H54 (cell line): ENCODE measurements around the gene NSMCE1.
"Not testable (repeated sequence)": the region's sequence is repeated elsewhere in the genome, so short reads cannot be mapped to it uniquely, and the experiment has no call there.

Experiments used
- DNase-seq: peaks from one replicate; pipeline ENCODE4 v3.0.0; 2011; ENCODE audit warnings: low spot score, mixed read lengths; ENCODE audit not compliant: insufficient read length
- FAIRE-seq: peaks from 3 replicates; lab custom pipeline; 2011; peaks lifted over from hg19 to GRCh38; lab: Jason Lieb, UNC
- POLR2A ChIP-seq: IDR thresholded peaks from 2 replicates; pipeline ENCODE4 v1.6.1; 2011; ENCODE audit warnings: low read depth, mild to moderate bottlenecking, low read length

NSMCE1 gene

DNA sequence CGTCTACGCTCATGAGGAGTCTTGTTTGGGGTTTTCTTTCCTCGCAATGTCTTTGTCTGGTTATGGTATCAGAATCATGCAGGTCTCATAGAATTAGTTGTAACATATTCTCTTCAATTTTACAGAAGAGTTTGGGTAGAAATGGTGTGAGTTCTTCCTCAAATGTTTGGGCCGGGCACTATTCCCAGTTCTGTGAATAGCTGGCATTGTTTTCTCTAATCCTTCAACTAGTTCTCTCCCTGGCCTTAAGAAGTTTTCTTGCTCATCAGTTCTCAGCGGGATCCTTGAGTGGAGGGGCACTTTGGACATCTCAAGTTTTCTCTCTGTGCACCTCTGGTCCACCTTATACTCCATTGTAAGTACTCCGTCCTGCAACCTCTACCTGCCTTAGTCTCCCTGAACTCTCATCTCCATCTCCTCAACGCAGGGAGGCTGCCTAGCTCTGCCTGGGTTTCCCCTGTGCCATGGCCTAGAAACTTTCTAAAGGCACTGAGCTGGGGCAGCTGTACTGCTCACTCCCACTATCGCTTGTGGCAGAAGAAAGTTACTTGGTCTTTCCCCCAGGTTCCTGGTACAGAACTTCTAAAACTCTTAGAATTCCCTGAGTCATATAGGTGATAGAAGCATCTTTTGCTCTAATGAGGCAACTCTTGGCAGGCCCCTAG lies 16.9 kb downstream of the NSMCE1 start:
- no peak for TF ChIP-seq POLR2A
- no peak for DNase-seq
- FAIRE-seq, result no peak

DNA sequence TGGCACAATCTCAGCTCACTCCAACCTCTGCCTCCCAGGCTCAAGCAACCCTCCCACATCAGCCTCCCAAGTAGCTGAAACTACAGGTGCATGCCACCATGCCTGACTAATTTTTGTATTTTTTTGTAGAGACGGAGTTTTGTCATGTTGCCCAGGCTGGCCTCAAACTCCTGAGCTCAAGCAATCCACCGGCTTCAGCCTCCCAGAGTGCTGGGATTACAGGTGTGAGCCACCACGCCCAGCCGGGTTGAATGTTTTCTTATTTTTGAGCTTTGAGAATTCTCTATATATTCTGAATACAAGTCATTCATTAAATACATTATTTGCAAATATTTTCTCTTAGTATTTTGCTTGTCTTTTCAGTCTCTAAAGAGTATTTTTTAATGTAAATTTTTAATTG lies 19.7 kb downstream of the NSMCE1 start:
- not testable (repeated sequence) for FAIRE-seq, DNase-seq

DNA sequence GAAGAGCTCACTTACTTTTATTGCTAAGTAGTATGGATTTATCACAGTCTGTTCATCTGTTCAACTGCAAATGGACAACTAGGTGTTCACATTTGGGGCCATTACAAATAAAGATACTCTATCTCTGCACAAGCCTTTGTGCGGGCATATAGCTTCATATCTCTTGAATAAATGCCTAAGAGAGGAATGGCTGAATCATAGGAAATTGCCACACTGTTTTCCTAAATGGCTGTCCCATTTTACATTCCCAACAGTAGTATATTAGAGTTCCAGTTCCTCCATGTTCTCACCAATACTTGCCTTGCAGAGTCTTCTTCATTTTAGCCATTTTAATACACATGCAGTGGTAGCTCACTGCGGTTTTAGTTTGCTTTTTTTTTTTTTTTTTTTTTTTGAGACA lies 20.5 kb downstream of the NSMCE1 start:
- FAIRE-seq, result no peak
- no peak for DNase-seq
- TF ChIP-seq POLR2A, result no peak

DNA sequence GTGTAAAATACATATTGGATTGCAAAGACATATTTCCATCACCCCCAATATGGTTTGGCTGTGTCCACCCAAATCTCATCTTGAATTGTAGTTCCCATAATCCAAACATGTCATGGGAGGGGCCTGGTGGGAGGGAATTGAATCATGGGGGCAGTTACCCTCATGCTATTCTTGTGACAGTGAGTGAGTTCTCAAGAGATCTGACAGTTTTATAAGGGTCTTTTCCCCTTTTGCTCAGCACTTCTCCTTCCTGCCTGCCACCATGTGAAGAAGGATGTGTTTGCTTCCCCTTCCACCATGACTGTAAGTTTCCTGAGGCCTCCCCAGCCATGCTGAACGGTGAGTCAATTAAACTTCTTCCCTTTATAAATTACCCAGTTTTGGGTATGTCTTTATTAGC lies 21.5 kb downstream of the NSMCE1 start:
- FAIRE-seq, DNase-seq: not testable (repeated sequence)

DNA sequence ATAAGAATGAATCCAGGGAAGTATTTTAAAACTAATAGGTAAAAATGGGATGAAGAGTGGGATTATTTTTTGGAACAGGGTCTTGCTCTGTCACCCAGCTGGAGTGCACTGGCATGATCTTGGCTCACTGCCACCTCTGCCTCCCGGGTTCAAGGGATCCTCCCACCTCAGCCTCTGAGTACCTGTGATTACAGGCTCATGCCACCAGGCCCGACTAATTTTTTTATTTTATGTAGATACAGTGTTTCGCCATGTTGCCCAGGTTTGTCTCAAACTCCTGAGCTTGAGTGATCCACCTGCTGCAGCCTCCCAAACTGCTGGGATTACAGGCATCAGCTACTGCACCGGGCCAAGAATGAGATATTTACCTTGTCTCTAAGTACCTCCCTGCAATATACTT lies 22.1 kb downstream of the NSMCE1 start:
- FAIRE-seq, result no peak
- DNase-seq, result no peak
- no peak for TF ChIP-seq POLR2A

GRCh38 chr16:27245276-27246172 lies 23.0 kb downstream of the NSMCE1 start:
- TF ChIP-seq POLR2A, result no peak
- FAIRE-seq (no peak), DNase-seq (no peak)

- no peak for TF ChIP-seq POLR2A
- DNase-seq (no peak), FAIRE-seq (no peak)
These were observed 24.2 kb downstream of the NSMCE1 start for GRCh38 chr16:27244363-27244755.

DNA sequence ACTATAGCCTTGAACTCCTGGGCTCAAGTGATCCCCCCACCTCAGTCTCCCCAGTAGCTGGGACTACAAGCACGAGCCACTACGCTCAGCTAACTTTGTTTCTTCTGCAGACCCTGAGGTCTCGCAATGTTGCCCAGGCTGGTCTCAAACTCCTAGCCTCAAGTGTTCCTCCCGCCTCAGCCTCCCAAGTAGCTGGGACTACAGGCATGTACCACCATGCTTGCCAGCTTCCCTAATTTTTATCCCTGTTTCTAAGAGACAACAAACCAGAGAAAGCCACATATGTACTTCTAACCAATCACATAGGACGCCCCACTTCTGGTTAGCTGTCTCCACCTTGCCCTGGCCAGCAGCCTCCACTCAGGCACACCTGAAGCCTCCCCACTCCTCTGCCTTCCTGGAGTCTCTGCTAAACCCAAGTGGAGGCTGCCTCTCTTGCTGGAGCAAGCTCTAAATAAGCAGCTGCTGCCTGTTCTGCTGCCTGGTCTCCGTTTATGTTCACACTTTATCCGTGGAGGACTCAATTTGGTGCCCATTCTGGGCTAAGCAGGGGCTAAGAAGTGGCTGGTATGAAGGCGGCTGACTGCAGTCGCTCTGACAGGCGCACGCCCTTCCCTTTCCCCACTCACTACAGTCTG lies 24.7 kb downstream of the NSMCE1 start:
- TF ChIP-seq POLR2A, result no peak
- FAIRE-seq (no peak), DNase-seq (no peak)

DNA sequence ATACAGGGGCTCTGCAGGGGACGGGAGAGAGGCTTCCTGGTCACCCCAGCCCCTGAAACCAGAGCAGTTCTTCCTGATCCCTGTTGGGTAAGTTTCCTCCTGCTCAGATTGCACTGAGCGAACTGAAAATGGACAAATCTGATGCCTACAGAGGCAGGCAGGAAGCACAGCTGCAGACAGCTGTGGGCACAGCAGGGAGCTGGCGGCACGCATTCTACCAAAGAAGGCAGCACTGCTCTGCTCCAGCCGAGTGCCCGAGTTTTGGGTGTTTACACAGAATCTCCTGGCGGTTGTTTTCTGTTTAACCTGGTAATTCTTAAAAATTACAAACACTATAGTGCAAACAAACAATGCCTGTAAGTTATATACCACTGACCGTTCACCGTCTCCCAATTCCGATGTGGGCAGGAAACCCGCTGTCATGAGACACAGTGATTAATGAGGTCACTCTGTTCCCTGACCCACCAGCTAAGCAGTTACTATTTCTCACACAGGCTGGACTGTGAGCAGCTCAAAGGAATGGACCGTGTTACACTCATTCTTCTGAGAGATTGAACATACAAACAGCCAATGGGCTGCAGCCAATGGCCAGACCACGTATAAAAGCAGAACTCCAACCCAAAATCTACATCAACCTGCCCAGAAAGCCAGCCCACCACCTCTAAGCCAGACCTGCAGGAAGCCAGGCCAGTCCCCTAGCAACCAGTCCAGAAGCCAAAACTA lies 25.5 kb downstream of the NSMCE1 start:
- TF ChIP-seq POLR2A, result no peak
- FAIRE-seq, result no peak
- peak; percentile 65 for DNase-seq

DNA sequence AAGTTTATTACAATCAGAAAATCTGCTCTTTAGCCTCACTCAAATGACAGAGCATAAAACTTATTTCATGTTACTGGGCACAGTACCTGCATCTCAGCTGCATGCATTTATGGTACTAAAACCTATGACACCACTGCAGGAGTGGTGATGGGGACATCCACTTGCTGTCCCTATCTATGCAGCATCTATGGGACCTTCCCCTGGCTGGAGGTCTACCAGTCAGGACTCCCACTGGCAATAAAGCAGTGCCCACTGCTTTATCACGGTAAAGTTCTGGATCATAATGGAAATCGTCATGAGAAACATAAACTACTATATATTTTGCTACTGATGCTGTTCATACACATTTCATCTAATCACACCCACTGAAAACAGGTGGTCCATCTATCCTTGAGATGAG lies 26.2 kb downstream of the NSMCE1 start:
- no peak for TF ChIP-seq POLR2A
- FAIRE-seq (no peak), DNase-seq (no peak)

DNA sequence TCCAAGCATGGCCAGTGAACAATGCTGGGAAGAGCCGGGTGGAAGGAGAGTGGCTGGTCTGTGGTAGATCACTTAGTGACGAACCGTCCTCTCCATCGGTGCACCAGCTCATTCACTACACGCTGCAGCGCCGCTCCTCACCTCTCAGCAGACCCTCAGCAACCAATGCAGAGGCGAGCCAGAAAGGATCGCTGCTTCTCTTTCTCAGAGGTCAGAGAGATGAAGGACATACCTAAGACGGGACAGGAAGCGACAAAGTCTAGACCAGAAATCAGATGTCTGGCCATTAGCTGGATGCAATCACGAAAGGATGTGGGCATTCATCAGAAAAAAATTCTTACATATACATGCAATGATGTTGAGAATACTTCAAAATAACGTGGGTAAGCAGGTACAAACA lies 26.9 kb downstream of the NSMCE1 start:
- TF ChIP-seq POLR2A, result no peak
- FAIRE-seq (no peak), DNase-seq (no peak)

DNA sequence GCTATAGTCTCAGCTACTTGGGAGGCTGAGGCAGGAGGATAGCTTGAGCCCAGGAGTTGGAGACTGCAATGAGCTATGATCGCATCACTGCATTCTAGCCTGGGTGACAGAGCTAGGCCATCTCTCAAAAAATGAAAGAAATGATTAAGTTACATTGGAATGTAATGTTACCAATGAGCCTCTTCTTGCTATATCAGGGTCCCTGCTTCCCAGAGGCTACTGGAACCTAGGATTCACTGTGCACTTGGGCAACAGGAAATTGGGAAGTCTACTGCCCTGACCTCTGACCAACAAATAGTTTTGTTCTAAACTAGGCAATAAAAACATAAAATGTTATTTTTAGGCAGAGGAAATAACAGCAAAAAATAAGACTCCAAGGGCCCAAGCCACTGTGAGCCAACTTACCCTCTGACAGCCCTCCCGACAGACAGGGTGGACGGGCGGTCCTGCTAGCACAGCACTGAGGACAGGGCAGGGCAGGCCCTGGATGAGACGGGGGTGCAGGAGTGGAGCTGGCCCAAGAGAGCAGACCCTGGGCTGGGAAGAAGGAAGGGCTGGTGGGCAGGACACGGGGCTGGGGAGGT lies 27.5 kb downstream of the NSMCE1 start:
- DNase-seq, result peak; percentile 40
- no peak for TF ChIP-seq POLR2A
- no peak for FAIRE-seq

DNA sequence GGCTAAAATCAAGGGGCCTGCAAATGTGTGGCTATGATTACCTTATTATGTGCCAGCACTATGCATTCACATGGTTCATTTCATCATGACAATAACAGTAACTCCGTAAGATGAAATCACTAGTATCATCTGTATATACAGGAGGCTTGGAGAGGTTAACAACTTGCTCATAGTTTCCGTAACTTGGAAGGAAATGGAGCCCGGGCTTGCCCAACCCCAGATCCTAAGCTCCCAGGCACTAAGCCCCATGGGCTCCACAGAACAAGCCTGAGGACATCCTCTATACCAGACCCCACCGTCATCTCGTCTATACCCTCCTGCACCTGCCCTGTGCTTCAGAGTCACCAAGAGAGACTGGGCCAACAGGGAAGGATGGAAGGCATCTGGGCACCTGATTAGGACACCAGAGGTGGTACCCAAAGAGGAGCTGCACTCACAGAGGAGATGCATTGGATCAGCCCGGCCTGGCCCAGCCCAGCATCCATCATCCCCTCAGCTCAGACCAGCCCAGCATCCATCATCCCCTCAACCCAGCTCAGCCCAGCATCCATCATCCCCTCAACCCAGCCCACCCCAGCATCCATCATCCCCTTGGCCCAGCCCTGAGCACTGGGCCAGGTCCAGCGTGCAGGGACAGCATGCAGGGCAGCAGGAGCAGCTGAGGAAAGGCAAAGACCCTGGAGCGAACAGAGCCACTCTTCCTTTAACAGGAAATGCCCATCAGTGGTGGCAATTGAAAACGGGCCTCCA lies 28.5 kb downstream of the NSMCE1 start:
- FAIRE-seq (no peak), DNase-seq (no peak)
- TF ChIP-seq POLR2A, result no peak
